Right atrium auricular region (tissue), 2 donors: ENCODE results near the gene FGF2. TPM values are rescaled to one million over a fixed set of nuclear protein-coding genes. Genes with fewer than 3 reads are reported as not detected.
A peak's percentile ranks its signal among the peaks of the same experiment; 100 is the strongest.

Source experiments
- DNase-seq: peaks from one replicate; pipeline ENCODE4 v3.0.0-alpha.2; 2019; ENCODE audit warnings: low spot score
- H3K27ac ChIP-seq, 2 donors: fragments of 200-600 bp; sonication (generic); 1 replicate in 1 of 2; 2 replicates in 1 of 2; pipeline ENCODE4 v1.5.1; 2016 to 2019
- H3K27me3 ChIP-seq, 2 donors: fragments of 200-600 bp; sonication (generic); one replicate each; pipeline versions ENCODE4 v1.5.1 to v1.6.0; 2017 to 2019
- H3K36me3 ChIP-seq: fragments of 200-600 bp; sonication (generic); one replicate; pipeline ENCODE4 v1.5.1; 2016
- H3K4me1 ChIP-seq, 2 donors: fragments of 200-600 bp; sonication (generic); one replicate each; pipeline versions ENCODE4 v1.5.1 to v1.6.0; 2017 to 2019
- H3K4me3 ChIP-seq, 2 donors: fragments of 200-600 bp; sonication (generic); 1 replicate in 1 of 2; 2 replicates in 1 of 2; pipeline ENCODE4 v1.5.1; 2017 to 2019; ENCODE audit warnings: mild to moderate bottlenecking in 1 of 2, moderate library complexity in 1 of 2
- H3K9me3 ChIP-seq, 2 donors: fragments of 200-600 bp; sonication (generic); one replicate each; pipeline ENCODE4 v1.5.1; 2019
- total RNA-seq, 2 donors: library from RNA; depleted of rRNA; stranded (reverse); fragments of >200 nt; gene quantifications; one replicate each; pipeline ENCODE4 v1.1.0, GENCODE V29; 2016
- TF ChIP-seq, protein P1 (sequence below), 2 donors: fragments of 200-600 bp; sonication (generic); IDR thresholded peaks; one replicate each; pipeline ENCODE4 v1.5.1; 2019; ENCODE audit warnings: antibody characterized with exemption in 2 of 2

The FGF2 gene
- total RNA-seq, 2 donors from 2014 or later, result 4.3 to 11.6 TPM

DNA sequence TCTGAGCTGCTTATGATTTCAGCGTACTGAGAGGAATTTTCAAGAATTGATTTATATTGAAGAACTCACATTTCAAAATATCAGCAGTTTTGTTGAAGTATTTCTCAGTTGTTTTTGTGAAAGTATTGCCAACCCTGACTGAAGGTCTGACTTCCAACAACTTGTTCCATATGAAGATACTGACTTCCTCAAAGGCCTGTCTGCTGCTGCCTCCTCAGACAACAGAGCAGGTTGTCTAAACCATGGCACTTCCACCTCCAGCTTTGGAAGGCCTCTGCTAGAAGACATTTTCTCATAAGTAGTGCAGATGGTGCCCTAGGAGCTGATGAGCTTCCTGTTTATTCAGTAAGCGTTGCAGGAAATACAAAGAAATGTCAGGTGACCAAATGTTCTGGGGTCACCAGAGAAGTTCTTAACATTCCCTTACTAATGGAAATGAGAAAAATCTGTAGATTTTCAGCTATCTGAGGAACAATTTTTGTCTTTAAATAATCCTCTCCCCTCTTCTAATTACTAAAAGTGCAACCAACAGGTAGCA is 28.8 kb downstream of the FGF2 start:
- Histone ChIP-seq H3K4me1 (no peaks in the 10 kb centered on the region), H3K36me3 (no peaks in the 10 kb centered on the region), H3K9me3 (no peaks in the 10 kb centered on the region), H3K27ac (peak overlapping the region in 1 of 2 donors; percentile 54), H3K27me3 (no peaks in the 10 kb centered on the region), H3K4me3 (no peak overlapping the region)
- no peak for DNase-seq
- TF ChIP-seq, protein P1, sequence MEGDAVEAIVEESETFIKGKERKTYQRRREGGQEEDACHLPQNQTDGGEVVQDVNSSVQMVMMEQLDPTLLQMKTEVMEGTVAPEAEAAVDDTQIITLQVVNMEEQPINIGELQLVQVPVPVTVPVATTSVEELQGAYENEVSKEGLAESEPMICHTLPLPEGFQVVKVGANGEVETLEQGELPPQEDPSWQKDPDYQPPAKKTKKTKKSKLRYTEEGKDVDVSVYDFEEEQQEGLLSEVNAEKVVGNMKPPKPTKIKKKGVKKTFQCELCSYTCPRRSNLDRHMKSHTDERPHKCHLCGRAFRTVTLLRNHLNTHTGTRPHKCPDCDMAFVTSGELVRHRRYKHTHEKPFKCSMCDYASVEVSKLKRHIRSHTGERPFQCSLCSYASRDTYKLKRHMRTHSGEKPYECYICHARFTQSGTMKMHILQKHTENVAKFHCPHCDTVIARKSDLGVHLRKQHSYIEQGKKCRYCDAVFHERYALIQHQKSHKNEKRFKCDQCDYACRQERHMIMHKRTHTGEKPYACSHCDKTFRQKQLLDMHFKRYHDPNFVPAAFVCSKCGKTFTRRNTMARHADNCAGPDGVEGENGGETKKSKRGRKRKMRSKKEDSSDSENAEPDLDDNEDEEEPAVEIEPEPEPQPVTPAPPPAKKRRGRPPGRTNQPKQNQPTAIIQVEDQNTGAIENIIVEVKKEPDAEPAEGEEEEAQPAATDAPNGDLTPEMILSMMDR (IDR thresholded peaks at IDR 0.05), result no peak

DNA sequence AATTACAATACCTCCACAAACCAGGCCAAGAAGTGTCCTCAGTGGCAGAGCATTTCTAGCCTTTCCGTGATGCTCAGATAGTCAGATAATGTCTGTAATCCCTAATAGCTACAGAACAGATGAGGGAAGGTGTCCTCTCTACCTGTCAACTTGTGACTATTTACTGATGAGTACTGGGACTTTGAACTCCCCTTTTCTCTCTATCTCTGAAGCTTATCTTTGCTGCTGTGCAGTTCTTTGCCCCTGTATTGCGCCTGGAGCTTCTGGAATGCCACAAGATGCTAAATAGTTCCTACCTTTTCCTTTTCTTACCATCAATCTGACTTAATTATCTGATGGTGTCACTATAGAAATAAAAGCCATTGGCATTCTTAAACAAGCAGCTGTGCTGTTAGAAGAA is 30.5 kb downstream of the FGF2 start:
- H3K4me3 ChIP-seq, result no peak overlapping the region
- TF ChIP-seq, protein P1 (IDR thresholded peaks at IDR 0.05), result no peak
- H3K4me1 ChIP-seq, result no peaks in the 10 kb centered on the region
- no peak for DNase-seq
- no peaks in the 10 kb centered on the region for H3K36me3 ChIP-seq
- no peak overlapping the region for H3K27ac ChIP-seq
- no peaks in the 10 kb centered on the region for H3K27me3 ChIP-seq
- no peaks in the 10 kb centered on the region for H3K9me3 ChIP-seq

DNA sequence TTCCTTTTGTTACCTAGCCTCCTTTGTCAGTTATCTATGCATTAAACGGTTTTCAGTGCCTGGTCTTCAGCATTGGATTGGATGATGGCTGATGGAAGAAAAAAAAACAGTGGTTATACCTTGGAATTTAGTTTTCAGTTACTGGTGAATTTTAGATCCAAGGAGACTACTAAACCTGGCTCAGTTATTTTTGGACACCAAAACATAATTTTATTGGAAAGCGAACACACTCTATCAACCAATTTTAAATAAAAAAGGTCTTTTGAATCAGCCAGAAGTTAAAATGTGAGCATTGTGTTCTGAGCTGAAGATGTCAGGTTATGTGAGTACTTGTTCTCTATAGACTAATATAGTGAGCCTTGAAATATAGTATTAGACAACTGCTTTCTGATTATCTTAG is 32.1 kb downstream of the FGF2 start:
- Histone ChIP-seq H3K27ac (no peak overlapping the region), H3K4me1 (no peaks in the 10 kb centered on the region), H3K27me3 (no peaks in the 10 kb centered on the region), H3K36me3 (no peaks in the 10 kb centered on the region), H3K9me3 (no peaks in the 10 kb centered on the region), H3K4me3 (no peak overlapping the region)
- TF ChIP-seq, protein P1 (IDR thresholded peaks at IDR 0.05), result no peak
- no peak for DNase-seq

DNA sequence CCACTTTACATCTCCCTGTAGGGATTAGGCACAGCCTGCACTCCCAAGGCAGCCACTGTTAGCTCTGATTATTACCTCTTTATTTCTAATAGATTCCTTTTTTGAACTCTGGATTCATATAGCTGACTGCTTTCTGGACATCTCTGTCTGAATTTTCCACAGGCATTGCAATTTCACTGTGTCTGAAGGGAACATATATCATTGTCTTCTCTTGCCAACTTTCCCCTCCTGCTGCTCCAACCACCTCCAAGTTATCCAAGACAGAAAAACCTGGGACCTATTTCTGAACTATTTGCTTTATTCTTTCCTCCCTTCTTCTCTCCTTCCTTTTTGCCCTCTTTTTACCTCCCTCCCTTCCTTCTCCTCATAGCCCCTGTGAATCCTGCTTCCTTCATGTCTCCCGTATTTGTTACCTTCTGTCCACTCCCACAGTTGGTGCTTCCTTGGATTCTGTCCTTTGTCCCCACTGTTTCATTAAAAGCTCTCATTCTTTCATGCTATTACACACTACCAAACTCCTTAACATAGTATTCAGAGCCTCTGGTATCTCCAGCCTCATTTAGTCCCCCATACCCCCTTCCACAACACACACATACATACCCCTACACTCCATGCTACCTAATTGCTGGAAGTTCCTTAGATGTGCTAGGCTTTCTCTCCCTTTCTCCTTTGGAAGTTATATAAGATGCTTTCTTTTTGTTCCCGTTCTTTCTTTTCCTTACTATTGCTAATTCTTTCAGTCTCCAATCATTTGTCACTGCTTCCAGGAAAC is 34.7 kb downstream of the FGF2 start:
- H3K27me3 ChIP-seq, result no peaks in the 10 kb centered on the region
- H3K27ac ChIP-seq, result no peak overlapping the region
- no peaks in the 10 kb centered on the region for H3K36me3 ChIP-seq
- DNase-seq, result no peak
- H3K9me3 ChIP-seq, result no peaks in the 10 kb centered on the region
- TF ChIP-seq, protein P1 (IDR thresholded peaks at IDR 0.05), result no peak
- no peak overlapping the region for H3K4me3 ChIP-seq
- H3K4me1 ChIP-seq, result no peaks in the 10 kb centered on the region

DNA sequence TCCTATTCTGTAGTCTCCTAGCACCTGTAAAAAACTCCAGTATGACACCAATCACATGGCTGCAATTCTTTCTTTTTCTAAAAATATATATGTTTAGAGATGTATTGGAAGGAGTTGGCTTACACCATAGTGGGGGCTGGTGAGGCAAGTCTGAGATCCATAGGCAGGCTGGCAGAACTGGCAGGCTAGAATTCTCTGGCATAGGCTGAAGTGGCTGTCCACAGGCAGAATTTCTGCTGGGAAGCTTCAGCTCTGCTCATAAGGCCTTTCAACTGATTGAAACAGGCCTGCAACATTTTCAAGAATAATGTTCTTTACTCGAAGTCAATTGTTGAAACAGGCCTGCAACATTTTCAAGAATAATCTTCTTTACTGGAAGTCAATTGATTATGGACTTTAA is 37.0 kb downstream of the FGF2 start:
- H3K36me3 ChIP-seq, result no peaks in the 10 kb centered on the region
- H3K27me3 ChIP-seq, result no peaks in the 10 kb centered on the region
- H3K4me3 ChIP-seq, result no peak overlapping the region
- H3K4me1 ChIP-seq, result no peaks in the 10 kb centered on the region
- no peak overlapping the region for H3K27ac ChIP-seq
- no peaks in the 10 kb centered on the region for H3K9me3 ChIP-seq
- no peak for DNase-seq
- TF ChIP-seq, protein P1 (IDR thresholded peaks at IDR 0.05), result no peak
